ENCODE results near the gene DNAH11. TPM values are rescaled to one million over a fixed set of nuclear protein-coding genes. Genes with fewer than 3 reads are reported as not detected.
"Not testable (repeated sequence)": the region's sequence is repeated elsewhere in the genome, so short reads cannot be mapped to it uniquely, and the experiment has no call there.

The DNAH11 gene
- total RNA-seq, 8 experiments from 2014 or later: 1.3 to 18.1 (median 2.4) TPM

DNA sequence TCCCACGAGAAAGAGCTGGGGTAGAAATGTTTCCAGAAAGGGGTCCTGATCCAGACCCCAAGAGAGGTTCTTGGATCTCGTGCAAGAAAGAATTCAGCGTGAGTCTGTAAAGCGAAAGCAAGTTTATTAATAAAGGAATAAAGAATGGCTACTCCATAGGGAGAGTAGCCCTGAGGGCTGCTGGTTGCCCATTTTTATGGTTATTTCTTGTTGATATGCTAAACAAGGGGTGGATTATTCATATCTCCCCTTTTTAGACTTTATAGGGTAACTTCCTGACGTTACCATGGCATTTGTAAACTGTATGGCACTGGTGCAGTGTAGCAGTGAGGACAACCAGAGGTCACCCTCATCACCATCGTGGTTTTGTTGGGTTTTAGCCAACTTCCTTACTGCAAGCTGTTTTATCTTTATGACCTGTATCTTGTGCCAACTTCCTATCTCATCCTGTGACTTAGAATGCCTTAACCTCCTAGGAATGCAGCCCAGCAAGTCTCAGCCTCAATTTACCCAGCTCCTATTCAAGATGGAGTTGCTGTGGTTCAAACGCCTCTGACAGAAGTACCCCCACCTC is 322.9 kb downstream of the DNAH11 start:
- in situ Hi-C loops (cut with MboI; ENCODE audit: low pct_unique_long_range_greater_than_20kb in 2 of 9, low sequenced_read_pairs in 9 of 9, unreplicated experiment in 9 of 9); H3K4me3 ChIP-seq: not testable (repeated sequence)
- H3K27ac ChIP-seq: peak overlapping the region in 1 of 2 donors; percentile 27
- peak in 3 of 8 experiments; percentile 5 to 42 (median 11) for ATAC-seq (replicated peaks in 6 of 8)
- WGBS, 10 experiments: 26 to 90% (median 54%) methylated on average over 1 to 7 of the region's 7 CpGs; no CpG with 5 or more reads in 1 of the 10 experiments
- peaks cover 27 to 45% of the 10 kb centered on the region in 2 donors for H3K4me1 ChIP-seq (replicated peaks in 1 of 2)

DNA sequence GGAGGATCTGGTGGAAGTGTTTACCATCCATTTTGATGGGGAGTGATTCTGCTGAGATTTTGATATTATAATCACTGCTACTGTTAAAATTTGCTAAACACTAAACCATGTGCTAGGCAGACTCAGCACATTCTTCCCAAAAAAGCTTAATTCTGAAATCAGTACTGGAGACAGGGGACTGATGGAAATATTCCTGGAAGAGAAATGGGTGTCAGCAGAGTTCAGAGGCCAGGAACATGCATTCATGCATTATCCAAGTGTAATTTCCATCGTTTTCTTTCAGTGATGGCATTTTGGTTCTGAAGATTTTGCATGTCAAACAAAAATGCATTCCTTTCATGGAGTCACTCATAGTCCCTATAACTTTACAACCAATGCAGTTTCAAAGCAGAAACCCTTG is 323.9 kb downstream of the DNAH11 start:
- Histone ChIP-seq H3K4me3 (no peak overlapping the region), H3K4me1 (replicated peaks in 1 of 2) (peaks cover 27 to 45% of the 10 kb centered on the region in 2 donors), H3K27ac (no peak overlapping the region)
- ATAC-seq (replicated peaks in 6 of 8): peak in 3 of 8 experiments; percentile 19 to 76 (median 58)
- in situ Hi-C loops (cut with MboI; ENCODE audit: low pct_unique_long_range_greater_than_20kb in 2 of 9, low sequenced_read_pairs in 9 of 9, unreplicated experiment in 9 of 9): no loop called here
- WGBS, 10 experiments: 0 to 13% (median 0%) methylated on average over 1 of the region's 1 CpG; no CpG with 5 or more reads in 3 of the 10 experiments

DNA sequence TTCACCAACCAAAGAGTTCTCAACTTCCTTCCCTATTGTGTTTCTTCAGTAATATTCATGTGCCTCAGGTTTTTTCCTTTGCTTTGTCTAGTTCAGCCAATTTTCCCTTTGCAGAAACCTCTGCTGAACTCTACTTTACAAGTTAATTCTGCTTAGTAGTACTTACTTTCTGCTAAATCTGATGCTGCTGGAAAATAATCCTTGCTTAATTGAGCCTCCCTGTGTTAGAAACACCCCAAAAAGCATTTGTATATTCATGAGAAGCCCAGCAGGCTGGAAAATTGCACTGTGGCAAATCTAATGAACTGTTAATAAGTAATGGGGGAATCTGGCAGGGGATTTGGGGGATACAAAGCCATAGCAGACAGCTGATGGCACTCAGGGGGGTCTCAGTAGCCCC is 324.4 kb downstream of the DNAH11 start:
- peak in 5 of 8 experiments; percentile 8 to 30 (median 24) for ATAC-seq (replicated peaks in 6 of 8)
- peaks cover 27 to 45% of the 10 kb centered on the region in 2 donors for H3K4me1 ChIP-seq (replicated peaks in 1 of 2)
- no peak overlapping the region for H3K4me3 ChIP-seq
- in situ Hi-C loops (cut with MboI; ENCODE audit: low pct_unique_long_range_greater_than_20kb in 2 of 9, low sequenced_read_pairs in 9 of 9, unreplicated experiment in 9 of 9): no loop called here
- peak overlapping the region in 1 of 2 donors; percentile 14 for H3K27ac ChIP-seq

DNA sequence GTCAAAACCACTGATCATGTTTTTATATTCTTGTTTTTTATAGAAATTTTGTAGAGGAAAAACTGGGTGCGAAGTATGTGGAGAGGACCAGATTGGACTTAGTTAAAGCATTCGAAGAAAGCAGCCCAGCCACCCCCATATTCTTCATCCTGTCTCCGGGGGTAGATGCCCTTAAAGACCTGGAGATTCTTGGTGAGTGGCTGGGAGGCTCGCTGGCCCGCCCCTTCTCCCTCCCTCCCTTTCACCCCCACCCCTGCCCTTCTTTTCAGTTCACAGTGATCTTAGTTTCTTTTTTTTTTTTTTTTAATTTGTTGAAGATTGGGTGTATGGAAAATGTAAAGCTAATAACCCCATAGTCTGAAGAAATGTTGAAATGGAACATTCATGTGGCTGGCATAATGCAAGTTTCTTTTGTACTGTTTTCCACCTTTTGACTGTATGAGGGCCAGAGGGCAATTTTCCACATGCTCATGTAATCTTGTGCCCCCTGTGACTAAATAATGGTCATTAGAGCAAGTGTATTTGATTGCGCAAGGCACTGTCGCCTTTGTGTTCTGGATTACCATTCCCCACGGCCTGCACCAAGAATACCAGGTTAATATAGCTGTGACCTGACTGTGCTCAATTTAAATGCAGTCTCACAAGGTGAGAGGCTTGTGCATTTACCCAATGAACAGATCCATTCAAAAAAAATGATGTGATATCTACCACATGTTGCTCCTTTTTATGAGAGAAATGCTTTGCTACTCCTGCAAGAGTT is 325.2 kb downstream of the DNAH11 start:
- H3K4me1 ChIP-seq (replicated peaks in 1 of 2): peaks cover 27 to 45% of the 10 kb centered on the region in 2 donors
- peak overlapping the region in 1 of 2 donors; percentile 14 for H3K27ac ChIP-seq
- in situ Hi-C loops (cut with MboI; ENCODE audit: low pct_unique_long_range_greater_than_20kb in 2 of 9, low sequenced_read_pairs in 9 of 9, unreplicated experiment in 9 of 9): no loop called here
- 0 to 100% (median 26%) methylated on average over 1 to 6 of the region's 8 CpGs; no CpG with 5 or more reads in 1 of the 10 experiments for WGBS, 10 experiments
- peak in 5 of 8 experiments; percentile 57 to 82 (median 70) for ATAC-seq (replicated peaks in 6 of 8)
- no peak overlapping the region for H3K4me3 ChIP-seq

GRCh38 chr7:21868576-21868850 is 325.7 kb downstream of the DNAH11 start:
- Histone ChIP-seq H3K4me1 (replicated peaks in 1 of 2) (peaks cover 27 to 45% of the 10 kb centered on the region in 2 donors), H3K27ac (no peak overlapping the region), H3K4me3 (no peak overlapping the region)
- WGBS, 10 experiments: 0 to 28% (median 5%) methylated on average over 1 to 3 of the region's 3 CpGs; no CpG with 5 or more reads in 2 of the 10 experiments
- peak in 5 of 8 experiments; percentile 72 to 82 (median 79) for ATAC-seq (replicated peaks in 6 of 8)
- in situ Hi-C loops (cut with MboI; ENCODE audit: low pct_unique_long_range_greater_than_20kb in 2 of 9, low sequenced_read_pairs in 9 of 9, unreplicated experiment in 9 of 9): no loop called here

DNA sequence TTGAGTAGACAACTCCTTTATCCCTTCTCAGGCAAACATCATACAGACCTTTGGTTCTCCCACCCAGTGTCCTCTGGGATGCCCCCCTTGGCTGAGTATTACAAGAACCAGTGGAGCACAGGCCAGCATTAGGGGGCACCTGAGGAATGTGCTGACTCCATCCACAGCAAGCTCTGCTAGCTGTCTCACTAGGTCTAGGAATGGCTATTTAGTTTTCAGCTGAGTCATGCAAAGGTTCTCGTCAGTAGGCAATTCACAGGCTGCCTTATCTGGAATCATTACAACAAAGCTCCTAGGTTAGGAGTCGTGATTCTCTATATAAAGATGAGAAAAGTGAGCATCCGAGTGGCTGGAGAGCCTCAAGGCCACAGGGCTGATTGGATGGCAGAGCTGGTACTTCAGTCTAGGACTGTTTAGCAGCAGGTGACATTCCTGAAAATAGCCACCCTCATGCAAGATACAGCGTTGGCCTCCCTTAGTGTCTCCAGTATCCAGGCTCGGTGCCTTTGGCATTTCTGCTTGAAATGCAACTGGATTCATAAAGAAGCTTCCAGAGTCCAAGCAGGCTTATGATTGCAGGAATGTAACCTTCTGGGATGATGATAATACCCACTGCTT is 327.1 kb downstream of the DNAH11 start:
- Histone ChIP-seq H3K4me1 (replicated peaks in 1 of 2) (peaks cover 27 to 45% of the 10 kb centered on the region in 2 donors), H3K27ac (no peak overlapping the region)
- WGBS, 10 experiments: 60 to 100% (median 77%) methylated on average over 1 to 5 of the region's 5 CpGs; no CpG with 5 or more reads in 2 of the 10 experiments

GRCh38 chr7:21883069-21883468 is 340.2 kb downstream of the DNAH11 start:
- H3K27ac ChIP-seq: no peak overlapping the region
- 81 to 100% (median 96%) methylated on average over 1 to 3 of the region's 3 CpGs; no CpG with 5 or more reads in 2 of the 10 experiments for WGBS, 10 experiments
- no peak for ATAC-seq (replicated peaks in 6 of 8)
- H3K4me3 ChIP-seq: no peak overlapping the region
- H3K4me1 ChIP-seq (replicated peaks in 1 of 2): peaks cover 0 to 11% of the 10 kb centered on the region in 2 donors
- in situ Hi-C loops (cut with MboI; ENCODE audit: low pct_unique_long_range_greater_than_20kb in 2 of 9, low sequenced_read_pairs in 9 of 9, unreplicated experiment in 9 of 9): no loop called here

More for the DNA sequence above, 327.1 kb downstream of the DNAH11 start:
- no peak overlapping the region for H3K4me3 ChIP-seq
- peak in 5 of 8 experiments; percentile 59 to 77 (median 61) for ATAC-seq (replicated peaks in 6 of 8)
- in situ Hi-C loops (cut with MboI; ENCODE audit: low pct_unique_long_range_greater_than_20kb in 2 of 9, low sequenced_read_pairs in 9 of 9, unreplicated experiment in 9 of 9): no loop called here

GRCh38 chr7:21883501-21883900 is 340.7 kb downstream of the DNAH11 start:
- ATAC-seq (replicated peaks in 6 of 8); in situ Hi-C loops (cut with MboI; ENCODE audit: low pct_unique_long_range_greater_than_20kb in 2 of 9, low sequenced_read_pairs in 9 of 9, unreplicated experiment in 9 of 9); H3K27ac ChIP-seq; H3K4me3 ChIP-seq: not testable (repeated sequence)
- WGBS, 10 experiments: 72 to 100% (median 100%) methylated on average over 1 to 2 of the region's 2 CpGs; no CpG with 5 or more reads in 5 of the 10 experiments
- H3K4me1 ChIP-seq (replicated peaks in 1 of 2): peaks cover 0 to 11% of the 10 kb centered on the region in 2 donors

- Histone ChIP-seq H3K4me1 (replicated peaks in 1 of 2) (peaks cover 0 to 11% of the 10 kb centered on the region in 2 donors), H3K27ac (no peak overlapping the region), H3K4me3 (no peak overlapping the region)
- WGBS, 10 experiments: 80 to 100% (median 92%) methylated on average over 1 to 7 of the region's 7 CpGs; no CpG with 5 or more reads in 2 of the 10 experiments
- in situ Hi-C loops (cut with MboI; ENCODE audit: low pct_unique_long_range_greater_than_20kb in 2 of 9, low sequenced_read_pairs in 9 of 9, unreplicated experiment in 9 of 9): no loop called here
- ATAC-seq (replicated peaks in 6 of 8): no peak
Measured at GRCh38 chr7:21884496-21884895, 341.7 kb downstream of the DNAH11 start.

GRCh38 chr7:21886396-21886795 is 343.6 kb downstream of the DNAH11 start:
- in situ Hi-C loops (cut with MboI; ENCODE audit: low pct_unique_long_range_greater_than_20kb in 2 of 9, low sequenced_read_pairs in 9 of 9, unreplicated experiment in 9 of 9): no loop called here
- no peak overlapping the region for H3K4me3 ChIP-seq
- H3K27ac ChIP-seq: no peak overlapping the region
- peak in 5 of 8 experiments; percentile 68 to 82 (median 78) for ATAC-seq (replicated peaks in 6 of 8)
- H3K4me1 ChIP-seq (replicated peaks in 1 of 2): peaks cover 0 to 17% of the 10 kb centered on the region in 2 donors
- 0 to 53% (median 20%) methylated on average over 1 to 4 of the region's 4 CpGs; no CpG with 5 or more reads in 3 of the 10 experiments for WGBS, 10 experiments

GRCh38 chr7:21887353-21887752 is 344.5 kb downstream of the DNAH11 start:
- no peak overlapping the region for H3K27ac ChIP-seq
- H3K4me1 ChIP-seq (replicated peaks in 1 of 2): peaks cover 0 to 20% of the 10 kb centered on the region in 2 donors
- no peak for ATAC-seq (replicated peaks in 6 of 8)
- H3K4me3 ChIP-seq: no peak overlapping the region
- 80 to 100% (median 100%) methylated on average over 1 to 2 of the region's 2 CpGs; no CpG with 5 or more reads in 1 of the 10 experiments for WGBS, 10 experiments
- in situ Hi-C loops (cut with MboI; ENCODE audit: low pct_unique_long_range_greater_than_20kb in 2 of 9, low sequenced_read_pairs in 9 of 9, unreplicated experiment in 9 of 9): no loop called here

- 38 to 100% (median 70%) methylated on average over 1 to 4 of the region's 4 CpGs; no CpG with 5 or more reads in 2 of the 10 experiments for WGBS, 10 experiments
- no peak overlapping the region for H3K4me3 ChIP-seq
- in situ Hi-C loops (cut with MboI; ENCODE audit: low pct_unique_long_range_greater_than_20kb in 2 of 9, low sequenced_read_pairs in 9 of 9, unreplicated experiment in 9 of 9): no loop called here
- peaks cover 0 to 20% of the 10 kb centered on the region in 2 donors for H3K4me1 ChIP-seq (replicated peaks in 1 of 2)
- no peak for ATAC-seq (replicated peaks in 6 of 8)
- no peak overlapping the region for H3K27ac ChIP-seq
Measured at GRCh38 chr7:21887779-21888178, 344.9 kb downstream of the DNAH11 start.

- H3K27ac ChIP-seq: no peak overlapping the region
- ATAC-seq (replicated peaks in 6 of 8): peak in 1 of 8 experiments; percentile 42
- in situ Hi-C loops (cut with MboI; ENCODE audit: low pct_unique_long_range_greater_than_20kb in 2 of 9, low sequenced_read_pairs in 9 of 9, unreplicated experiment in 9 of 9): no loop called here
- H3K4me3 ChIP-seq: no peak overlapping the region
- 40 to 94% (median 74%) methylated on average over 1 to 3 of the region's 3 CpGs; no CpG with 5 or more reads in 1 of the 10 experiments for WGBS, 10 experiments
- H3K4me1 ChIP-seq (replicated peaks in 1 of 2): peaks cover 0 to 20% of the 10 kb centered on the region in 2 donors
Measured at GRCh38 chr7:21891291-21891690, 348.5 kb downstream of the DNAH11 start.
